ENCODE data around the gene MAPKAPK2.

Gene MAPKAPK2

DNA sequence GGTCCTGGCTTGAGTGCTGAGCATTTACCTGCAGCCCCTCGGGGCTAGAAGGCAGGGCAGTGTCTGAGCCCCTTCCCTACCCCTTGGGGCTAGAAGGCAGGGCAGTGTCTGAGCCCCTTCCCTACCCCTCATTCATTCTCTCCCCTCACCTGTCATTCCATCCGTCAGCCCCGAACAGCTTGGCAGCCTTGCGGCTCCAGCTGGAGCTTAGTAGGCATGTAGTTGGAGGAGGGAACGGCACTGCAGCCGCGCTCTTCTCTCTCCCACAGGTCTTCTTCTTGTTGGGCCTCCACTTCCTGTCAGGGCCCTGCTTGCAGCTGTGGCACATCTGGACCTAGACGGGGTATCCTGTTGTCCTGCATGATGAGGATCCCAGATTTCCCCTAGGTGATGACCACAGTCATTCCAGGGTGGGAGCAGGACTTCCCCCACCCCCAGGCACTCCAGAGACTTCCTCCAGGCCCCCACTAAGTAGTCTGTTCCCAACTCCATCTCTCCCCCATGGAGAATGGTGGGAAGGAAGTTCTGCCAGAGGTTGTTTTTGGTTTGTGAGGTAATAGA, 22.2 kb downstream of the MAPKAPK2 start:
- no peak overlapping the region for H3K27ac ChIP-seq (ENCODE audit: extremely low read depth, low read depth, low read length)
- ChIA-PET CTCF (no interaction called here), POLR2A (no interaction called here)
- H3K36me3 ChIP-seq (ENCODE audit: control insufficient read depth in 2 of 2, insufficient read depth in 1 of 2, low read length in 2 of 2): no peaks in the 10 kb centered on the region
- TF ChIP-seq, protein P1, sequence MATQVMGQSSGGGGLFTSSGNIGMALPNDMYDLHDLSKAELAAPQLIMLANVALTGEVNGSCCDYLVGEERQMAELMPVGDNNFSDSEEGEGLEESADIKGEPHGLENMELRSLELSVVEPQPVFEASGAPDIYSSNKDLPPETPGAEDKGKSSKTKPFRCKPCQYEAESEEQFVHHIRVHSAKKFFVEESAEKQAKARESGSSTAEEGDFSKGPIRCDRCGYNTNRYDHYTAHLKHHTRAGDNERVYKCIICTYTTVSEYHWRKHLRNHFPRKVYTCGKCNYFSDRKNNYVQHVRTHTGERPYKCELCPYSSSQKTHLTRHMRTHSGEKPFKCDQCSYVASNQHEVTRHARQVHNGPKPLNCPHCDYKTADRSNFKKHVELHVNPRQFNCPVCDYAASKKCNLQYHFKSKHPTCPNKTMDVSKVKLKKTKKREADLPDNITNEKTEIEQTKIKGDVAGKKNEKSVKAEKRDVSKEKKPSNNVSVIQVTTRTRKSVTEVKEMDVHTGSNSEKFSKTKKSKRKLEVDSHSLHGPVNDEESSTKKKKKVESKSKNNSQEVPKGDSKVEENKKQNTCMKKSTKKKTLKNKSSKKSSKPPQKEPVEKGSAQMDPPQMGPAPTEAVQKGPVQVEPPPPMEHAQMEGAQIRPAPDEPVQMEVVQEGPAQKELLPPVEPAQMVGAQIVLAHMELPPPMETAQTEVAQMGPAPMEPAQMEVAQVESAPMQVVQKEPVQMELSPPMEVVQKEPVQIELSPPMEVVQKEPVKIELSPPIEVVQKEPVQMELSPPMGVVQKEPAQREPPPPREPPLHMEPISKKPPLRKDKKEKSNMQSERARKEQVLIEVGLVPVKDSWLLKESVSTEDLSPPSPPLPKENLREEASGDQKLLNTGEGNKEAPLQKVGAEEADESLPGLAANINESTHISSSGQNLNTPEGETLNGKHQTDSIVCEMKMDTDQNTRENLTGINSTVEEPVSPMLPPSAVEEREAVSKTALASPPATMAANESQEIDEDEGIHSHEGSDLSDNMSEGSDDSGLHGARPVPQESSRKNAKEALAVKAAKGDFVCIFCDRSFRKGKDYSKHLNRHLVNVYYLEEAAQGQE (tag by site-specific recombination; IDR thresholded peaks at IDR 0.05): no peak
- no peak for TF ChIP-seq SCRT2 (tag by site-specific recombination; IDR thresholded peaks at IDR 0.05)
- TF ChIP-seq, protein P2, sequence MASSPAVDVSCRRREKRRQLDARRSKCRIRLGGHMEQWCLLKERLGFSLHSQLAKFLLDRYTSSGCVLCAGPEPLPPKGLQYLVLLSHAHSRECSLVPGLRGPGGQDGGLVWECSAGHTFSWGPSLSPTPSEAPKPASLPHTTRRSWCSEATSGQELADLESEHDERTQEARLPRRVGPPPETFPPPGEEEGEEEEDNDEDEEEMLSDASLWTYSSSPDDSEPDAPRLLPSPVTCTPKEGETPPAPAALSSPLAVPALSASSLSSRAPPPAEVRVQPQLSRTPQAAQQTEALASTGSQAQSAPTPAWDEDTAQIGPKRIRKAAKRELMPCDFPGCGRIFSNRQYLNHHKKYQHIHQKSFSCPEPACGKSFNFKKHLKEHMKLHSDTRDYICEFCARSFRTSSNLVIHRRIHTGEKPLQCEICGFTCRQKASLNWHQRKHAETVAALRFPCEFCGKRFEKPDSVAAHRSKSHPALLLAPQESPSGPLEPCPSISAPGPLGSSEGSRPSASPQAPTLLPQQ (tag by site-specific recombination; IDR thresholded peaks at IDR 0.05): no peak
- TF ChIP-seq GLIS1 (tag by site-specific recombination; IDR thresholded peaks at IDR 0.05): no peak; the same call in 1 of the 2 replicates
- TF ChIP-seq ZNF16 (tag by site-specific recombination; IDR thresholded peaks at IDR 0.05; ENCODE audit: low read depth): no peak
- no peak for TF ChIP-seq ZBTB17 (tag by site-specific recombination; IDR thresholded peaks at IDR 0.05)
- no peak for TF ChIP-seq ZNF792 (tag by site-specific recombination; IDR thresholded peaks at IDR 0.05)
- no peak for TF ChIP-seq ZNF670 (tag by site-specific recombination; IDR thresholded peaks at IDR 0.05; ENCODE audit: low read depth)
- no peak for TF ChIP-seq ZNF549 (tag by site-specific recombination; IDR thresholded peaks at IDR 0.05)
- TF ChIP-seq, protein P3, sequence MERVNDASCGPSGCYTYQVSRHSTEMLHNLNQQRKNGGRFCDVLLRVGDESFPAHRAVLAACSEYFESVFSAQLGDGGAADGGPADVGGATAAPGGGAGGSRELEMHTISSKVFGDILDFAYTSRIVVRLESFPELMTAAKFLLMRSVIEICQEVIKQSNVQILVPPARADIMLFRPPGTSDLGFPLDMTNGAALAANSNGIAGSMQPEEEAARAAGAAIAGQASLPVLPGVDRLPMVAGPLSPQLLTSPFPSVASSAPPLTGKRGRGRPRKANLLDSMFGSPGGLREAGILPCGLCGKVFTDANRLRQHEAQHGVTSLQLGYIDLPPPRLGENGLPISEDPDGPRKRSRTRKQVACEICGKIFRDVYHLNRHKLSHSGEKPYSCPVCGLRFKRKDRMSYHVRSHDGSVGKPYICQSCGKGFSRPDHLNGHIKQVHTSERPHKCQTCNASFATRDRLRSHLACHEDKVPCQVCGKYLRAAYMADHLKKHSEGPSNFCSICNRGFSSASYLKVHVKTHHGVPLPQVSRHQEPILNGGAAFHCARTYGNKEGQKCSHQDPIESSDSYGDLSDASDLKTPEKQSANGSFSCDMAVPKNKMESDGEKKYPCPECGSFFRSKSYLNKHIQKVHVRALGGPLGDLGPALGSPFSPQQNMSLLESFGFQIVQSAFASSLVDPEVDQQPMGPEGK (tag by site-specific recombination; IDR thresholded peaks at IDR 0.05): no peak
- no peak for TF ChIP-seq KLF9 (tag by site-specific recombination; IDR thresholded peaks at IDR 0.05; ENCODE audit: low read depth)
- no peak for TF ChIP-seq GLI2 (tag by site-specific recombination; IDR thresholded peaks at IDR 0.05; ENCODE audit: borderline replicate concordance, low read depth)
- TF ChIP-seq ZNF837 (tag by site-specific recombination; IDR thresholded peaks at IDR 0.05): no peak
- peaks cover 27% of the 10 kb centered on the region for H3K4me1 ChIP-seq (ENCODE audit: control insufficient read depth, insufficient read depth, low read length)
- H3K4me3 ChIP-seq (ENCODE audit: low read depth, low read length): no peak overlapping the region
- no peaks in the 10 kb centered on the region for H3K9me3 ChIP-seq (ENCODE audit: control insufficient read depth, insufficient read depth, low read depth, low read length)

DNA sequence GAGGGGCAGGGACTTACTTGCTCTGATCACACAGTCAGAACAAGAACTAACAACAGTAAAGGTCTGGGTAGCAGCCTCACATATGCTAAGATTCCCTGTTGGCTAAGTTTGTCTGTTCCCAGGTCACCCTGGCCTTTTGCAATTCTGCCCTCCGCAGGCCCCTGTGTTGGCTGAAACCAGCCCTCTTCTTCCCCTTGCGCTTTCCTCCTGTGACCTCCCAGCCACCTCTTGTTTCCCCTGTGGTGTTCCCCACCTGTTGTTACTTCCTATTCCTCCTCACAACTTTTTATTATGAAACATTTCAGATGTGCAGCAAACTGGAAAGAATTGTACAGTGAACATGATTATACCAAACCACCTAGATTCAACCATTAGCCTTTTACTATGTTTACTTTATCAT, 23.4 kb downstream of the MAPKAPK2 start:
- ChIA-PET CTCF (interaction anchor here (0.8 kb wide), 1 partner anchor 16 kb away, joined by 6 read pairs; no protein-coding TSS in a partner anchor), POLR2A (no interaction called here)
- Histone ChIP-seq H3K4me1 (ENCODE audit: control insufficient read depth, insufficient read depth, low read length) (peaks cover 25% of the 10 kb centered on the region), H3K27ac (ENCODE audit: extremely low read depth, low read depth, low read length) (no peak overlapping the region), H3K36me3 (ENCODE audit: control insufficient read depth in 2 of 2, insufficient read depth in 1 of 2, low read length in 2 of 2) (no peaks in the 10 kb centered on the region), H3K9me3 (ENCODE audit: control insufficient read depth, insufficient read depth, low read depth, low read length) (no peaks in the 10 kb centered on the region), H3K4me3 (ENCODE audit: low read depth, low read length) (no peak overlapping the region)
- TF ChIP-seq ZNF629 (tag by site-specific recombination; IDR thresholded peaks at IDR 0.05): no peak
- 0 out of 2 replicates have a peak, but pooled peaks have one; percentile 22 for TF ChIP-seq ZNF600 (tag by site-specific recombination; IDR thresholded peaks at IDR 0.05)
- no peak for TF ChIP-seq ZNF10 (tag by site-specific recombination; IDR thresholded peaks at IDR 0.05)
- TF ChIP-seq ZNF747 (tag by site-specific recombination; IDR thresholded peaks at IDR 0.05): no peak
- TF ChIP-seq SCRT1 (tag by site-specific recombination; IDR thresholded peaks at IDR 0.05; ENCODE audit: borderline replicate concordance): peak; percentile 66; the same call in 1 of the 2 replicates
- peak; percentile 68 for TF ChIP-seq ZIC2 (tag by site-specific recombination; IDR thresholded peaks at IDR 0.05)
- peak; percentile 90 for TF ChIP-seq SCRT2 (tag by site-specific recombination; IDR thresholded peaks at IDR 0.05)
- peak; percentile 44; the same call in 1 of the 2 replicates for TF ChIP-seq ZNF140 (tag by site-specific recombination; IDR thresholded peaks at IDR 0.05)

All from HEK293 (cell line).